ENCODE measurements around the gene RYR2.

- TF ChIP-seq CTCF (IDR thresholded peaks at IDR 0.05) (no peak), POLR2AphosphoS5 (IDR thresholded peaks at IDR 0.05; ENCODE audit: low read depth, low read length) (no peak), TEAD4 (IDR thresholded peaks at IDR 0.05; ENCODE audit: borderline replicate concordance, insufficient read depth) (no peak), FOSL2 (IDR thresholded peaks at IDR 0.05; ENCODE audit: borderline replicate concordance, low read depth) (no peak), RAD21 (IDR thresholded peaks at IDR 0.05; ENCODE audit: low read length) (no peak), EZH2phosphoT487 (IDR thresholded peaks at IDR 0.05; ENCODE audit: borderline replicate concordance, low read depth) (no peak), EP300 (IDR thresholded peaks at IDR 0.05; ENCODE audit: borderline replicate concordance in 1 of 2, low read depth in 1 of 2, low read length in 1 of 2) (no peak), RCOR1 (IDR thresholded peaks at IDR 0.05; ENCODE audit: low read length) (no peak), TAF1 (IDR thresholded peaks at IDR 0.05; ENCODE audit: borderline replicate concordance, low read depth, low read length) (no peak), YY1 (IDR thresholded peaks at IDR 0.05; ENCODE audit: low read depth) (no peak)
- TF ChIP-seq, protein P1, sequence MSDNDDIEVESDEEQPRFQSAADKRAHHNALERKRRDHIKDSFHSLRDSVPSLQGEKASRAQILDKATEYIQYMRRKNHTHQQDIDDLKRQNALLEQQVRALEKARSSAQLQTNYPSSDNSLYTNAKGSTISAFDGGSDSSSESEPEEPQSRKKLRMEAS (IDR thresholded peaks at IDR 0.05; ENCODE audit: low read depth), result no peak
- TF ChIP-seq, protein P2, sequence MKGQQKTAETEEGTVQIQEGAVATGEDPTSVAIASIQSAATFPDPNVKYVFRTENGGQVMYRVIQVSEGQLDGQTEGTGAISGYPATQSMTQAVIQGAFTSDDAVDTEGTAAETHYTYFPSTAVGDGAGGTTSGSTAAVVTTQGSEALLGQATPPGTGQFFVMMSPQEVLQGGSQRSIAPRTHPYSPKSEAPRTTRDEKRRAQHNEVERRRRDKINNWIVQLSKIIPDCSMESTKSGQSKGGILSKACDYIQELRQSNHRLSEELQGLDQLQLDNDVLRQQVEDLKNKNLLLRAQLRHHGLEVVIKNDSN (IDR thresholded peaks at IDR 0.05; ENCODE audit: borderline replicate concordance, low read depth), result no peak
- TF ChIP-seq, protein P3, sequence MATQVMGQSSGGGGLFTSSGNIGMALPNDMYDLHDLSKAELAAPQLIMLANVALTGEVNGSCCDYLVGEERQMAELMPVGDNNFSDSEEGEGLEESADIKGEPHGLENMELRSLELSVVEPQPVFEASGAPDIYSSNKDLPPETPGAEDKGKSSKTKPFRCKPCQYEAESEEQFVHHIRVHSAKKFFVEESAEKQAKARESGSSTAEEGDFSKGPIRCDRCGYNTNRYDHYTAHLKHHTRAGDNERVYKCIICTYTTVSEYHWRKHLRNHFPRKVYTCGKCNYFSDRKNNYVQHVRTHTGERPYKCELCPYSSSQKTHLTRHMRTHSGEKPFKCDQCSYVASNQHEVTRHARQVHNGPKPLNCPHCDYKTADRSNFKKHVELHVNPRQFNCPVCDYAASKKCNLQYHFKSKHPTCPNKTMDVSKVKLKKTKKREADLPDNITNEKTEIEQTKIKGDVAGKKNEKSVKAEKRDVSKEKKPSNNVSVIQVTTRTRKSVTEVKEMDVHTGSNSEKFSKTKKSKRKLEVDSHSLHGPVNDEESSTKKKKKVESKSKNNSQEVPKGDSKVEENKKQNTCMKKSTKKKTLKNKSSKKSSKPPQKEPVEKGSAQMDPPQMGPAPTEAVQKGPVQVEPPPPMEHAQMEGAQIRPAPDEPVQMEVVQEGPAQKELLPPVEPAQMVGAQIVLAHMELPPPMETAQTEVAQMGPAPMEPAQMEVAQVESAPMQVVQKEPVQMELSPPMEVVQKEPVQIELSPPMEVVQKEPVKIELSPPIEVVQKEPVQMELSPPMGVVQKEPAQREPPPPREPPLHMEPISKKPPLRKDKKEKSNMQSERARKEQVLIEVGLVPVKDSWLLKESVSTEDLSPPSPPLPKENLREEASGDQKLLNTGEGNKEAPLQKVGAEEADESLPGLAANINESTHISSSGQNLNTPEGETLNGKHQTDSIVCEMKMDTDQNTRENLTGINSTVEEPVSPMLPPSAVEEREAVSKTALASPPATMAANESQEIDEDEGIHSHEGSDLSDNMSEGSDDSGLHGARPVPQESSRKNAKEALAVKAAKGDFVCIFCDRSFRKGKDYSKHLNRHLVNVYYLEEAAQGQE (IDR thresholded peaks at IDR 0.05; ENCODE audit: low read depth, low read length), result no peak
Measured at GRCh38 chr1:237146241-237146640, 104.3 kb downstream of the RYR2 start.

All from SK-N-SH (cell line).